Lung (tissue), 12 donors: ENCODE measurements around the gene DNHD1. TPM values are rescaled to one million over a fixed set of nuclear protein-coding genes. Genes with fewer than 3 reads are reported as not detected.

Experiments
- ATAC-seq: fragments of 200-7000 bp; cut with Tn5 transposase; one replicate; pipeline ENCODE4 v1.9.1; 2020; ENCODE audit warnings: moderate number of reproducible peaks; ENCODE audit not compliant: insufficient read depth, low FRiP score
- DNase-seq, 3 donors: peaks; one replicate each; pipeline ENCODE4 v3.0.0-alpha.2; 2013 to 2017
- H3K27ac ChIP-seq, 2 donors: one replicate each; pipeline ENCODE4 v1.5.1; 2013; ENCODE audit warnings: mild to moderate bottlenecking in 2 of 2, moderate library complexity in 2 of 2, control low read depth in 1 of 2, inconsistent platforms in 1 of 2, low read depth in 1 of 2, low read length in 1 of 2
- H3K27me3 ChIP-seq, 3 donors: one replicate each; pipeline ENCODE4 v1.5.1; 2013; ENCODE audit warnings: low read length in 2 of 3; ENCODE audit not compliant: control insufficient read depth in 3 of 3, insufficient read depth in 3 of 3
- H3K36me3 ChIP-seq, 4 donors: one replicate each; pipeline ENCODE4 v1.5.1; 2013; ENCODE audit warnings: low read length in 4 of 4, mild to moderate bottlenecking in 1 of 4, moderate library complexity in 1 of 4; ENCODE audit not compliant: control insufficient read depth in 4 of 4, insufficient read depth in 4 of 4
- H3K4me1 ChIP-seq, 5 donors: one replicate each; pipeline ENCODE4 v1.5.1; 2013; ENCODE audit warnings: low read length in 5 of 5, mild to moderate bottlenecking in 2 of 5, moderate library complexity in 1 of 5; ENCODE audit not compliant: control insufficient read depth in 5 of 5, insufficient read depth in 5 of 5
- H3K4me3 ChIP-seq: one replicate; pipeline ENCODE4 v1.5.1; 2013; ENCODE audit warnings: mild to moderate bottlenecking, control low read depth, moderate library complexity
- H3K9ac ChIP-seq, 2 donors: one replicate each; pipeline ENCODE4 v1.5.1; 2013; ENCODE audit warnings: low read length in 2 of 2, control low read depth in 1 of 2; ENCODE audit not compliant: insufficient read depth in 1 of 2
- H3K9me3 ChIP-seq, 4 donors: one replicate each; pipeline ENCODE4 v1.5.1; 2013; ENCODE audit warnings: low read length in 3 of 4, mild to moderate bottlenecking in 1 of 4, moderate library complexity in 1 of 4; ENCODE audit not compliant: control insufficient read depth in 4 of 4, insufficient read depth in 3 of 4
- CTCF ChIP-seq: IDR thresholded peaks from 2 replicates; pipeline ENCODE4 v1.5.1; 2012; ENCODE audit warnings: mild to moderate bottlenecking; ENCODE audit errors: control extremely low read depth, extremely low read depth
- WGBS, 2 donors: extraction: QIAGEN DNeasy Blood & Tissue Kit; methylation state at CpG; one replicate each; pipeline ENCODE4 v1.1.7; 2013; 5-methylcytosine and 5-hydroxymethylcytosine counted together
- polyA plus RNA-seq, 2 donors: library from polyadenylated mRNA; stranded (reverse); fragments of 200-250 nt; gene quantifications; one replicate each; pipeline ENCODE4 v1.2.1, GENCODE V29; 2013
- total RNA-seq, 2 donors: library from RNA; depleted of rRNA in 1 of 2; stranded (reverse); fragments of >200 nt in 1 of 2; gene quantifications; one replicate each; pipeline ENCODE4 v1.2.1, GENCODE V29; 2014 to 2021
- donor health status: control.
- donor health status: control.
- donor health status: Bipolar disorder and iron deficiency.
- donor health status: healthy.
- donor health status: DM: yes; HTN: yes; CAD: no.

DNHD1 gene
- total and polyA plus RNA-seq, 4 donors = 4.5 to 15.6 (median 12.0) TPM

- no peak for ATAC-seq
- 15 to 19% methylated on average over 36 to 39 of the region's 39 CpGs for WGBS, 2 donors
- no peaks in the 10 kb centered on the region for H3K27me3 ChIP-seq
- H3K9me3 ChIP-seq = no peaks in the 10 kb centered on the region
- H3K4me1 ChIP-seq = peaks cover 4 to 36% (median 18%) of the 10 kb centered on the region in 5 donors
- no peak for TF ChIP-seq CTCF
- H3K36me3 ChIP-seq = peaks cover 14 to 51% (median 33%) of the 10 kb centered on the region in 4 donors
- DNase-seq = peak in 2 of 3 donors; percentile 32 to 41
- peak overlapping the region in 1 of 2 donors; percentile 73 for H3K9ac ChIP-seq
- peak overlapping the region; percentile 85 for H3K4me3 ChIP-seq
- H3K27ac ChIP-seq = peak overlapping the region; percentile 80 to 96
These were observed 114.2 kb downstream of the DNHD1 start for GRCh38 chr11:6611092-6611962.

- ATAC-seq = no peak
- Histone ChIP-seq H3K4me1 (peaks cover 0 to 31% (median 14%) of the 10 kb centered on the region in 5 donors), H3K36me3 (peaks cover 14 to 55% (median 33%) of the 10 kb centered on the region in 4 donors), H3K4me3 (peak overlapping the region; percentile 85), H3K27ac (peak overlapping the region; percentile 80 to 96), H3K27me3 (no peaks in the 10 kb centered on the region), H3K9ac (no peak overlapping the region), H3K9me3 (no peaks in the 10 kb centered on the region)
- 1% methylated on average over 16 to 36 of the region's 36 CpGs for WGBS, 2 donors
- DNase-seq = no peak
- TF ChIP-seq CTCF = no peak
These were observed 114.8 kb downstream of the DNHD1 start for GRCh38 chr11:6611963-6612212.

GRCh38 chr11:6612213-6613041 is 115.3 kb downstream of the DNHD1 start, which contains the start of gene TAF10:
Gene TAF10, minus strand, starts transcription at chr11:6612216. Its CDS starts 27 bp downstream, at chr11:6612189.
- no peaks in the 10 kb centered on the region for H3K9me3 ChIP-seq
- no peaks in the 10 kb centered on the region for H3K27me3 ChIP-seq
- H3K36me3 ChIP-seq = peaks cover 14 to 58% (median 33%) of the 10 kb centered on the region in 4 donors
- peak within 1 kb of the TSS; percentile 80 to 96 for H3K27ac ChIP-seq
- peaks cover 0 to 27% (median 14%) of the 10 kb centered on the region in 5 donors for H3K4me1 ChIP-seq
- H3K9ac ChIP-seq = peak within 1 kb of the TSS; percentile 63 to 95
- TF ChIP-seq CTCF = peak; percentile 40
- H3K4me3 ChIP-seq = peak within 1 kb of the TSS; percentile 85
- WGBS, 2 donors = 0 to 1% methylated on average over 42 to 51 of the region's 51 CpGs
- peak; percentile 95 for ATAC-seq
- DNase-seq = peak; percentile 98
